RPMI7951 (cell line): ENCODE results near the gene DIRAS3. TPM values are rescaled to one million over a fixed set of nuclear protein-coding genes. Genes with fewer than 3 reads are reported as not detected.

Experiments used
- DNase-seq: peaks from one replicate; pipeline ENCODE4 v3.0.0-alpha.2; 2012; ENCODE audit warnings: low read depth
- total RNA-seq: library from RNA; depleted of rRNA; stranded (reverse); fragments of >200 nt; shearing (Covaris generic); gene quantifications from 2 replicates; pipeline ENCODE4 v1.2.3, GENCODE V29; 2014; rRNA removed

The DIRAS3 gene
- total RNA-seq, 1 experiment from 2014 or later = not detected

GRCh38 chr1:68024635-68025338 is 25.6 kb downstream of the DIRAS3 start:
- DNase-seq = no peak

- DNase-seq = peak; percentile 22
Measured at GRCh38 chr1:68016381-68016780, 34.0 kb downstream of the DIRAS3 start.

GRCh38 chr1:68015971-68016370 is 34.5 kb downstream of the DIRAS3 start:
- DNase-seq = peak; percentile 4

GRCh38 chr1:68015369-68015768 is 35.1 kb downstream of the DIRAS3 start:
- DNase-seq = peak; percentile 15

- no peak for DNase-seq
Measured at GRCh38 chr1:68013351-68013750, 37.1 kb downstream of the DIRAS3 start.

- peak; percentile 40 for DNase-seq
Measured at GRCh38 chr1:68011657-68012375, 38.6 kb downstream of the DIRAS3 start.

- DNase-seq = no peak
Measured at GRCh38 chr1:68010543-68010942, 39.9 kb downstream of the DIRAS3 start.

- peak; percentile 40 for DNase-seq
Measured at GRCh38 chr1:68010090-68010489, 40.3 kb downstream of the DIRAS3 start.

GRCh38 chr1:68003626-68004025 is 46.8 kb downstream of the DIRAS3 start:
- DNase-seq = peak; percentile 38

- DNase-seq = no peak
Measured at GRCh38 chr1:68000191-68000590, 50.2 kb downstream of the DIRAS3 start.

GRCh38 chr1:67997746-67998145 is 52.7 kb downstream of the DIRAS3 start:
- DNase-seq = no peak

Other genes with a start within 250 kb of the DIRAS3 start
- 174 and 213 TPM in 2 replicates for gene GNG12, start 217.2 kb downstream of the DIRAS3 start, total RNA-seq
- 51.6 and 77.6 TPM in 2 replicates for gene WLS, start 181.9 kb upstream of the DIRAS3 start, total RNA-seq